HG03460 (cell line): Measurements from ENCODE around the gene OBSL1.
A peak's percentile ranks its signal among the peaks of the same experiment; 100 is the strongest.

Experiments used
- ATAC-seq: cut with Tn5 transposase; IDR thresholded peaks from one replicate; pipeline ENCODE4 v1.9.1; 2021; ENCODE audit not compliant: unreplicated experiment

OBSL1 gene

DNA sequence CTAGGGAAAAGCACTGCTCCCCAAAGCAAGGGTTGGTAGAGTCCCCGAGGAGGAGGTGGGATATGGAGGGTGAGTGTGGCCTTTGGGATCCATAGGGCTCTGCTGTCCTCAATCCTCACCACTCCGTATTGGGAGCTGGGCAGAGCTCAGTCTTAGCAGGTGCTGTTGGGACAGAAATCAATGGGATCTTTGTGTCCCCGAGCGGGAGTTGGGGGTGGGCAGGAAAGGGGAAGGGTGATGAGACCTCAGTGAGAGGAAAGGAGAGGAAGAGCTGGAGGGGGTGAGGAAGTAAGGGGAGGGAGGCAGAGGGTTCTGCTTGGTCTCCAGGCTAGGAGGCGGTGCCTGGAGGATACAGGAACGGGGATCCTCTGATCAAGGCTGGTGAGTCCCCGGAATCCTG, 54.5 kb downstream of the OBSL1 start:
- no peak for ATAC-seq

DNA sequence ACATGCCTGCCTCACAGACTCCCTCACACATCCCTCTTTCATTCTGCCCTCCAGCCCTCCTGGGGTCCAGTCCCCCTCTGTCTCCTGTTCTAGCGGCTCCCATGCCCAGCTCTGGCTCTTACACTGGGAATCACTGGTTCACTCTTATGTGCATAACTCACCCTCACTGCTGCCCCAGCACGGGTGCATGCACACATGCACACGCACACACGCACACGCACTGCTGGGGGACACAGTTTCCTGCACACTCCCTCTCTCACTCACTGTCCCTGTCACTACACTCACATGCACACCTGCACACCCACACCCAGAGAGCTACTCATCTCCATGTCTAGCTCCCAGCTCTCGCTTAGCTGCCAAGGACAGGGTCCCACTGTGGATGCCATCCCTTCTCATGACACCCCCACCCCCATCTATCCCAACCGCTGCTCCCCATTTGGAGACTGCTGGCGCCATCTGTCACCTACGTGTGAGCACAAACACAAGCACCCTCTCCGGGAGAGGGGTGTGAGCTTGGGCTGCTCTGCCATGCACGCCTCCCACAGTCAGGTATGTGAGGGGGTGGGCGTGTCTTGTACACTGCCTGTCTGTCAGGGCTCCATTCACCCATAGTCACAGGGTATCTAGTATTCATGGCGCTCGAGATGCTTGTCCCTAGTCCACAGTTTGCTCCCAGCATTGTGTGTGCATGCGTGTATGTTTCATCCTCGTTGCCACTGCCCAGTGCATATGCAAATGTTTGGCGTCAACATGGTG, 55.3 kb downstream of the OBSL1 start:
- ATAC-seq, result no peak

GRCh38 chr2:219514836-219515235, 56.5 kb downstream of the OBSL1 start:
- ATAC-seq, result no peak

GRCh38 chr2:219514196-219514761, 57.1 kb downstream of the OBSL1 start, which contains the start of gene ASIC4:
TSS of gene ASIC4 (plus strand) at chr2:219514482. CDS start at chr2:219514725, 243 bp downstream.
- no peak for ATAC-seq

GRCh38 chr2:219513787-219514186, 57.6 kb downstream of the OBSL1 start:
- ATAC-seq, result no peak

DNA sequence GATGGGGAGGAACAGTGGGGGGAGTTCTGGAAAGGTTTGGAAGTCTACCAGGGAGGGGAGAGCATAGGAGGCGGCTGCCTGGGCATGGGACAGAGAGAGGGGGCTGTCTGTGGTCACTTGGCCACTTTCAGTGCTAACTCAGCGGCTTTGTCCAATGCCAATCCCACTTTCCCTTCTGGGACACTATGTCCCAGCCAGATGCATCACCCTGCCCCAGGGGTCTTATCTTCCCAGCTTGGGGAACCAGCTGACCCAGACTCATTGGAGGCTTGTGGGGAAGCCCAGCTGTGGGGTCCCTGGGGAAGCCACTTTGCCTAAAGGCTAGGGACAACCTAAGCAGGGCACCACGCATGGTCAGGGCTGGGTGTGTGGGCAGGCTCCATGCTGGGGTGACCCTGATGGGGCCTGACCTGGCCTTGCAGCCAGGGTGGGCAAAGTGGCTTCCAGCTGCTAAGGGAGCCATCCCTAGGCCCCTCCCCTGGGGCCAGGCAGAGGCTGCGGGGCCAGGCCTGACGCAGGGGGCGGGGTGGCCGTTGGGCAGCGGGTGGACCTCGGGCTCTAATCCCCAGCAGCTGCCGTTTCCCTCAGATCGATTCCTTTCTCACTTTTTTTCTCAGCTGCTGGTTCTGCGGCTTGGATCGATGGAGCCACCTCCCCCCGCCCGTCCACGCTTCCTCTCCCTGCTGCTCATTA, 58.7 kb downstream of the OBSL1 start:
- no peak for ATAC-seq

GRCh38 chr2:219511547-219512325, 59.6 kb downstream of the OBSL1 start:
- no peak for ATAC-seq

- no peak for ATAC-seq
Observed at GRCh38 chr2:219510512-219511135, 60.7 kb downstream of the OBSL1 start.

- ATAC-seq, result peak; percentile 64
Observed at GRCh38 chr2:219509780-219510511, 61.4 kb downstream of the OBSL1 start.

- ATAC-seq, result no peak
Observed at GRCh38 chr2:219508971-219509779, 62.2 kb downstream of the OBSL1 start.

- no peak for ATAC-seq
Observed at GRCh38 chr2:219508444-219508734, 63.0 kb downstream of the OBSL1 start.

DNA sequence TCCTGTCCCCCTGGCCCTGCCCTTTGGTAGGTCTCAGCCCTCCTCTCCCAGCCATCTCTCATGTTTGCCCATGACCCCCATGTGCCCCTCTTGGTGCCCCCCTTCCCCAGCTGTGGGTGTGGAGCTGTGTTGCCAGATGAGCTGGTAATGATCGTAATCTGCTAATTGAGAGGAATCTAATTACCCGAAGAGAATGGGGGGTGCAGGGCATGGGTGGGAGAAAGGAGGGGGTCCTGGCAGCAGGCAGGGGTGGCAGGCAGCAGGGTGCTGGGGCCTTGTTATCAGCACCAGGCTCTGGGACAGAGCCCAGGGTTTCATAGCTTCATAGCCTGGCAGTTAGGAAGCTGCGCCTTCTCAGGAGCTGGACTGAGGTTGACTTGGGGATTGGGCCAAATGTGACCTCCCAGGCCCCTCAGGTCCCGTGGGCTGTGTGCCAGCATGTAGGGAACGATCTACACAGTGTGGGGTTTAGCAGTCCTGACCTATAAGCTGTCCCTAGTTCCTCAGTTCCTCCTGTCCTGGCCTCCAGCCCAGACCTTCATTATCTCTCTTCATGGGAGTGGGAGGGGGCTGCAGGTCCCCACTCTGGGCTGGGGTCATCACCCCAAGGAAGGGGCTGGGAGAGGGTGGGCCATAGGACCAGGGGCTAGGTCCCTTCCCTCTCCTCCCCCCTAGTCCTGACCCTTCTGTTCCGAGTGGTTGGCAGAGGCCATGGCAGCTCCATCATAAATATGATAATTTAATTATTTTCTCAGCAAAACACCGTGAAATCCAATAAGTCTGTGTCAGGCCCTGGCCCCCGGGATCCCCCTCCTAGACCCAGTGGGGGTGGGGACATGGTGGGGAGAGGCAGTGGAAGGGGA, 63.5 kb downstream of the OBSL1 start:
- ATAC-seq, result no peak

GRCh38 chr2:219506802-219507526, 64.4 kb downstream of the OBSL1 start:
- no peak for ATAC-seq

DNA sequence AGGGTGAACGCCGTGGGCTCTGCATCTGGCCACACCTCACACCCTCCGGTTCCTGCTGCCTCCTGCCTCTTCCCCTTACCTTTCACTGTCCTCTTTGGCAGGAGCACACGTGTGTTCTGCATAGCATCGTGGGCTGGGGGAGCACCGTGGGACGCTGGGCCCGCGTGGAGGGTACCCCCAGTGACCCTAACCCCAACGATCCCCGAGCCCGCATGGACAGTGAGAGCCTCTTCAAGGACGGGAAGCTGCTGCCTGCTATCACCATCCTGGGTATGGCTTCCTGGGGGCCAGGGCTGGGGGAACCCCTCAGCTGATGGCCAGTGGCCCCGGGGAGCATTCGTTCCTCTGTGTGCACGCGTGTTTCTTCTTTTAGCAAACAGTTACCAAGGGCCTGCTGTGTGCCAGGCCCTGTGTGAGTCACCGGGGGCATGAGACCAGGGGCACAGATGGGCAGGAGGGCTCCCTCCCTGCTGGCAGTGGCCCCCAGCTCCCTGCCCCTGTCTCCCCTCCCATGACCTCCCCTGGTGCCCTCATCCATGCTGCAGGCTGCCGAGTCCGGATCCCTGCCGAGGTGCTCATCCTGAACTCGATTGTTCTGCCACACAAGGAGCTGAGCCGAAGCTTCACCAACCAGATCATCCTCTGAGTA, 65.1 kb downstream of the OBSL1 start:
- no peak for ATAC-seq

DNA sequence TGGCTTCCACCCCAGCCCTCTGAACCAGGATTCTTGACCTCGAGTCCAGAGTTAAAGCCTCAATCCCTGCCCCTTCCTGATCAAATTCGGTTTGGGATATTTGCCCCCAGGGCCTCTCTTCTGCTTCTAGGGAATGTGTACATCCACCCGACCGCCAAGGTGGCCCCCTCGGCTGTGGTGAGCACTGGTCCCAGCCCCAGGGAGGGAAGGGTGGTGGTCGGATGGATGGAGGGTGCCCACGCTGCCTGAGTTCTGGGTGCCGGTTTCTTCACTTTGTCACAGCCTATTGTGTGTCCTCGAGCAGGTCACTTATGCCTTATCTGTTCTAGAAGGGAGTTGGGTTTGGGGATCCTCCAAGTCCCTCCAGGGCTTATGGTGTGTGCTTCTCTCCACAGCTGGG, 65.8 kb downstream of the OBSL1 start:
- no peak for ATAC-seq

DNA sequence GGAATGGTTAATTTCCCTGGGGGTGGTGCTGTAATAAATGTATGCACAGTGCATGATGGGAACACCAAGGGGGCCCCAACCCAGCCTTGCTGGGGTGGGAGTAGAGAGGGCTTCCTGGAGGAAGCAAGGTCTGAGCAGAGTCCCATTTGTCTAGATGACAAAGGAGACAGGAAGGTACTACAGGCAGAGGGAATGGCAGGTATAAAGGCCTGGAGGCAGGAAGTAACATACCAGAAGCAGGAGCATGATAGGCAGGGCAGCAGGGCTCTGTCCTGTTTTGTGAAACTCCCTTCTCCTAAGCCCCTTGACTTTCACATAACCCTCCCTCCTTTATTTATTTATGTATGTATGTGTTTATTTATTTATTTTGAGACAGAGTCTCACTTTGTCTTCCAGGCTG, 68.7 kb downstream of the OBSL1 start:
- no peak for ATAC-seq

DNA sequence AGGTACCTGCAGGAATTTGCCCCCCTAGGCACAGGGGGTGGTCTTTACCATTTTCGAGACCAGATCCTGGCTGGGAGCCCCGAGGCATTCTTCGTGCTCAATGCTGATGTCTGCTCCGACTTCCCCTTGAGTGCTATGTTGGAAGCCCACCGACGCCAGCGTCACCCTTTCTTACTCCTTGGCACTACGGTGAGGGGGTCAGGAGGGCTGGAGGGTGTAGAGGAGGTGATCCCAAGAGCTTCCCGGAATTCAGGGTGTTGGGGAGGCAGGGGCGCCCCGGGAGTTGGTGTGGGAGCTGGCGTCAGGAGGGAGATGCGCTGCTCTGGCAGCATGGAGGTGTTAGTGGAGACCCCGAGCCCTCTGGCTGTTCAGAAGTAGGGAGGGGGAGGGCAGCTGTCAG, 69.5 kb downstream of the OBSL1 start:
- ATAC-seq, result no peak
